ENCODE data around the gene COMMD10.
A peak's percentile ranks its signal among the peaks of the same experiment; 100 is the strongest.

Gene COMMD10

GRCh38 chr5:116137544-116138378, 52.9 kb downstream of the COMMD10 start:
- TF ChIP-seq CTCF (IDR thresholded peaks at IDR 0.05; ENCODE audit: low read depth, low read length), result peak; percentile 72
- DNase-seq (ENCODE audit: extremely low read depth, low read depth), result peak; percentile 16

- no peak for TF ChIP-seq CTCF (IDR thresholded peaks at IDR 0.05; ENCODE audit: low read depth, low read length)
- no peak for DNase-seq (ENCODE audit: extremely low read depth, low read depth)
Observed at GRCh38 chr5:116142495-116142894, 57.7 kb downstream of the COMMD10 start.

GRCh38 chr5:116144103-116144502, 59.3 kb downstream of the COMMD10 start:
- DNase-seq (ENCODE audit: extremely low read depth, low read depth), result no peak
- TF ChIP-seq CTCF (IDR thresholded peaks at IDR 0.05; ENCODE audit: low read depth, low read length), result no peak

- DNase-seq (ENCODE audit: extremely low read depth, low read depth), result no peak
- no peak for TF ChIP-seq CTCF (IDR thresholded peaks at IDR 0.05; ENCODE audit: low read depth, low read length)
Observed at GRCh38 chr5:116144991-116145390, 60.2 kb downstream of the COMMD10 start.

GRCh38 chr5:116145416-116145815, 60.6 kb downstream of the COMMD10 start:
- DNase-seq (ENCODE audit: extremely low read depth, low read depth), result no peak
- TF ChIP-seq CTCF (IDR thresholded peaks at IDR 0.05; ENCODE audit: low read depth, low read length), result no peak

GRCh38 chr5:116152169-116152568, 67.3 kb downstream of the COMMD10 start:
- no peak for TF ChIP-seq CTCF (IDR thresholded peaks at IDR 0.05; ENCODE audit: low read depth, low read length)
- DNase-seq (ENCODE audit: extremely low read depth, low read depth), result no peak

GRCh38 chr5:116153687-116154174, 68.9 kb downstream of the COMMD10 start:
- TF ChIP-seq CTCF (IDR thresholded peaks at IDR 0.05; ENCODE audit: low read depth, low read length), result no peak
- no peak for DNase-seq (ENCODE audit: extremely low read depth, low read depth)
